Central memory CD8-positive, alpha-beta T cell (primary cell): ENCODE data around the gene DNM1.

Source experiments
- ATAC-seq: fragments of 150-1000 bp; cut with Tn5 transposase; replicated peaks from 2 replicates; pipeline ENCODE4 v1.10.0; 2022; ENCODE audit warnings: mild to moderate bottlenecking, moderate FRiP score, moderate number of reproducible peaks; ENCODE audit not compliant: poor library complexity, severe bottlenecking; ENCODE audit errors: extremely low read depth
- DNase-seq, 2 donors: peaks; one replicate each; pipeline ENCODE4 v3.0.0; 2021; ENCODE audit warnings: low spot score in 2 of 2
- H3K27ac Mint-ChIP-seq: one replicate; pipeline ENCODE4 v1.8.0; 2022; ENCODE audit warnings: low read depth, mild to moderate bottlenecking, moderate library complexity, mixed read lengths
- H3K27me3 Mint-ChIP-seq: one replicate; pipeline ENCODE4 v1.8.0; 2022; ENCODE audit warnings: mixed read lengths
- H3K36me3 Mint-ChIP-seq: one replicate; pipeline ENCODE4 v1.8.0; 2022; ENCODE audit warnings: mild to moderate bottlenecking, moderate library complexity, mixed read lengths; ENCODE audit not compliant: insufficient read depth
- H3K4me1 Mint-ChIP-seq: one replicate; pipeline ENCODE4 v1.8.0; 2022; ENCODE audit warnings: mixed read lengths
- H3K4me3 Mint-ChIP-seq: one replicate; pipeline ENCODE4 v1.8.0; 2022; ENCODE audit warnings: mild to moderate bottlenecking, moderate library complexity, mixed read lengths
- H3K9me3 Mint-ChIP-seq: one replicate; pipeline ENCODE4 v1.8.0; 2022; ENCODE audit warnings: mixed read lengths

Gene DNM1

DNA sequence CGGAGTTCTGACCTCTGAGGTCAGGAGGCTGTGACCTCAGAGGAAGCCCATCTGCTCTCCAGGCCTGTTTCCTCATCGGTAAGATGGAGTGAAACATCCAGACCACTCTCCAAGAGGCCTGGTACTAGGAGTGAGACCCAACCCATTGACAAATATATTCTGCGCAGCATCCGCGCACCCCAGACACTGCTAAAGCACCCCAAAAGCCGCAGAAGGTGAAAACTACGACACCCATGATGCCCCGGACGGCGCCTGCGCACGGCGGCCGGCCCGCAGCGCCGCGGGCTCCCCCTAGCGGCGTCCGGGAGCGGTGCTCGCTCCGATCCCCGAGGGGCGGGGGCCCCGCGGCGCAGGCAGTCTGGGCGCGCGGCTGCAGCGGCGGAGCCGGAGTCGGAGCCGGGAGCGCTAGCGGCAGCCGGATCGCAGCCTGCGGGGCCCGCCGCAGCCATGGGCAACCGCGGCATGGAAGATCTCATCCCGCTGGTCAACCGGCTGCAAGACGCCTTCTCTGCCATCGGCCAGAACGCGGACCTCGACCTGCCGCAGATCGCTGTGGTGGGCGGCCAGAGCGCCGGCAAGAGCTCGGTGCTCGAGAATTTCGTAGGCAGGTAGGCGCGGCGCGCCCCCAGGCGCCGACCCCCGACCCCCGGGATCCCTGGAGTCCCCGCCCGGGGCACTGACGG is at the start of gene DNM1:
Gene DNM1 (plus strand): TSS at position 356 of the 683 bp plus-strand sequence. CDS start 92 bp downstream, at position 448.
- Mint-ChIP-seq H3K4me3 (peak within 1 kb of the TSS; percentile 62), H3K9me3 (no peaks in the 10 kb centered on the region), H3K27ac (no peak within 1 kb of the TSS), H3K36me3 (no peaks in the 10 kb centered on the region), H3K4me1 (peaks cover 9% of the 10 kb centered on the region), H3K27me3 (peaks cover 28% of the 10 kb centered on the region)
- ATAC-seq (peak; percentile 85), DNase-seq (peak; percentile 60 to 62)

DNA sequence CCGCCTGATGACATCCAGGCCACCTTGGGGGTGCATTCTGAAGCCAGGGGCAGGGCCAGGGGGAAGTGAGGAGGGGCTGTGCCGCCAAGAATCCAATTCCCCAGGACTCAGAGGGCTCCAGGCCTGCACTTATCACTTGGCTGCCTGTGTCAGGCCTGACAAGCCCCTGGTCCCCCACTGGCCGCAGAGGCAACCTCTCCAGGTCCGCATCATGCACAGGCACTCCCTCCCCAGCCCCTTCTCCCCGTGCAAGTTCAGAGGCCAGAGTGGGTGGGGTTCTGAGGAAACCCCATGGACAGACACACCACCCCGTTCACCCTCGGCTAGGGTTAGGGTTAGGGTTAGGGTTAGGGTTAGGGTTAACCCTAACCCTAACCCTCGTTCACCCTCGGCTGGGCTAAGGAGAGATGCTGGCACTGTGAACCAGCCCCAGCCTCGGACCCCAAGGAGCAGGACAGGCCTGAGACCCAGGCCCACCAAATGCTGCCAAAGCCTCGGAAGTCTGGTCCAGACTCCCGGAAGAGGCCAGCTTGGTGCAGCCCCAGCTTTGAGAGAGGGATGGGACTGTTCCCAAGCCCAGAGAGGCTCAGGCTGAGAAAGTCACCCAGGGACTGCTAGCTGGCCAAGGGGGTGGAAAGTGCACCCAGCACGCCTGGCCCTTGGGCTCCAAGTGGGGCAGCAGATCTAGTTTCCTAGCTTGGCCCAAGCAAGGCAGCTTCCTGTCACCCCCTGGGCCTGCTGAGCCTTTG is 49.1 kb upstream of the DNM1 start:
- H3K27ac Mint-ChIP-seq, result no peak overlapping the region
- no peaks in the 10 kb centered on the region for H3K27me3 Mint-ChIP-seq
- ATAC-seq, result no peak
- peaks cover 1% of the 10 kb centered on the region for H3K36me3 Mint-ChIP-seq
- H3K4me1 Mint-ChIP-seq, result peaks cover under 1% of the 10 kb centered on the region
- H3K4me3 Mint-ChIP-seq, result no peak overlapping the region
- H3K9me3 Mint-ChIP-seq, result no peaks in the 10 kb centered on the region
- DNase-seq, result no peak

DNA sequence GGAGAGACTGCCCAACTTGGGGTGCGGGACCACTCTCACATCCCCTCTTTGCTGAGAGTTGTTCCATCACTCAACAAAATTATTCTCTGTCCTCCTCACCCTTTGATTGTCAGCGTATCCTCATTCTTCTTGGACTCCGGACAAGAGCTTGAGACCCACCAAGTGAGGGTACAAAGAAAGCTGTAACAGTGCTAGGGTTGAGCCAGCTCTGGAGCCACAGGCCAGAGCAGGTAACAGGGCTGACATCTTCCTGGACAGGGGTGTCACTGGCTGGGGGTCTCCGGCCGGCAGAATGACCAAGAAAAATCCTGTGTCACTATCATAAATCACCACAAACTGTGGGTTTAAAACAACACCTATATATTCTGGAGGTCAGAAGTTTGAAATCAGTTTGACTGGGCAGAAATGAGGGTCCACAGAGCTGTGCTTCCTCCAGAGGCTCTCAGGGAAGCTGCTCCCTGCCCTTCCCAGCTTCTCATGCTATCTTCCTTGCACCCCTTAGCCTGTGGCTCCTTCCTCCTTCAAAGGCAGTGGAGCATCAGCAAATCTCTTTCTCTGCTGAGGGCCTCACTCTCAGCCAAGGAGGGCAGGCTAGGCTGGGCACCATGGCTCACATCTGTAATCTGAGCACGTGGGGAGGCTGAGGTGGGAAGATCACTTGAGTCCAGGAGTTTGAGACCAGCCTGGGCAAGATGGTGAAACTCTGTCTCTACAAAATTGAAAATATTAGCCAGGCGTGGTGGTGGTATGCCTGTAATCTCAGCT is 47.3 kb upstream of the DNM1 start:
- ATAC-seq, result no peak
- DNase-seq, result no peak
- H3K9me3 Mint-ChIP-seq, result no peaks in the 10 kb centered on the region
- peaks cover 9% of the 10 kb centered on the region for H3K4me1 Mint-ChIP-seq
- no peak overlapping the region for H3K4me3 Mint-ChIP-seq
- no peak overlapping the region for H3K27ac Mint-ChIP-seq
- peaks cover 1% of the 10 kb centered on the region for H3K36me3 Mint-ChIP-seq
- no peaks in the 10 kb centered on the region for H3K27me3 Mint-ChIP-seq

DNA sequence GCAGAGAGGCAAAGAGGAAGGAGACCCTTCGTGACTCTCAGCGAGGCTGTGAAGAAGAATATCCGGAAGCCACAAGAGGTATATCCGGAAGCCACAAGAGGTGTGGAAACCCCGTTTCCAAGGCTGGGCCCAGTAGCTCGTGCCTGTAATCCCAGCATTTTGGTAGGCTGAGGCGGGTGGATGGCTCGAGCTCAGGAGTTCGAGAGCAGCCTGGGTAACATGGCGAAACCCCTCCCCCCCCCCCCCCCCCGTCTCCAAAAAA is 43.7 kb upstream of the DNM1 start:
- H3K9me3 Mint-ChIP-seq, result no peaks in the 10 kb centered on the region
- H3K4me3 Mint-ChIP-seq, result peak overlapping the region; percentile 79
- peaks cover 23% of the 10 kb centered on the region for H3K4me1 Mint-ChIP-seq
- peak overlapping the region; percentile 53 for H3K27ac Mint-ChIP-seq
- ATAC-seq, result peak; percentile 60
- no peaks in the 10 kb centered on the region for H3K27me3 Mint-ChIP-seq
- H3K36me3 Mint-ChIP-seq, result peaks cover 3% of the 10 kb centered on the region
- peak; percentile 27 to 31 for DNase-seq

DNA sequence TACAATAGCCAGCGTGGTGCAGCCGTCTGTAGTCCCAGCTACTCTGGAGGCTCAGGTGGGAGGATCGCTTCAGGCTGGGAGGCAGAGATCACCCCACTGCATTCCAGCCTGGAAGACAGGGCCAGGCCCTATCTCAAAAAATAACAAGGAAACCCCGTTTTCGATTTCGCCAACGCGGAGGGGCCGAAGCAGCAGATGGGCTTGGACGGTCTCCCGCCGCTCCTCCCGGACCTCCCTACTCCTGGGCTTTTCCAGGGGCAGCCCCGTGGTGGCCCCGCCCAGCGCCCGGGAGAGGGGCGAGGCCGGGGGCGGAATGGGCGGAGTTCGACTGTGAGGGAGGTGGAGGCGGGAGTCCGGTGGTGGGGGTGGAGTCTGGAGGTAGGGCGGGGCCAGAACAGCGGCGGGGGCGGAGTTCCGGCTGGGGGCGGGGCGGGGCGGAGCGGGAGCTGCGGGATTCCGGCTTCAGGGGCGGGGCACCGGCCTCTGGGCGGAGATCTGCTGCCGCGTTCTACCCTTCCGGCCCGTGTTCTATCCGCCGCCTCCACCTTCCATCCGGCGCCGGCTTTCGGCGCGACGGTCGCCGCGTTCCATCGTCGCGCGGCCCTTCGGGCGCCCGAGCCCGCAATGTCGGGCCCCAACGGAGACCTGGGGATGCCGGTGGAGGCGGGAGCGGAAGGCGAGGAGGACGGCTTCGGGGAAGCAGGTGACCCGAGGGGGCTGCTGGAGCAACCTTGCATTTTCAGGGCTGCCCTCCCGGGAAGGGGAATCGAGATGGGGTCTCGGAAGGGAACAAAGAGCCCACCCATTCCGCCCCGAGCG is 43.2 kb upstream of the DNM1 start, which contains the start of gene BBLN:
Gene BBLN (plus strand): TSS at position 482 of the 819 bp plus-strand sequence. CDS start 143 bp downstream, at position 625.
- DNase-seq (peak; percentile 74 to 84), ATAC-seq (peak; percentile 83)
- peaks cover 6% of the 10 kb centered on the region for H3K36me3 Mint-ChIP-seq
- no peaks in the 10 kb centered on the region for H3K9me3 Mint-ChIP-seq
- peaks cover 23% of the 10 kb centered on the region for H3K4me1 Mint-ChIP-seq
- H3K4me3 Mint-ChIP-seq, result peak within 1 kb of the TSS; percentile 79
- H3K27ac Mint-ChIP-seq, result peak within 1 kb of the TSS; percentile 53
- no peaks in the 10 kb centered on the region for H3K27me3 Mint-ChIP-seq

DNA sequence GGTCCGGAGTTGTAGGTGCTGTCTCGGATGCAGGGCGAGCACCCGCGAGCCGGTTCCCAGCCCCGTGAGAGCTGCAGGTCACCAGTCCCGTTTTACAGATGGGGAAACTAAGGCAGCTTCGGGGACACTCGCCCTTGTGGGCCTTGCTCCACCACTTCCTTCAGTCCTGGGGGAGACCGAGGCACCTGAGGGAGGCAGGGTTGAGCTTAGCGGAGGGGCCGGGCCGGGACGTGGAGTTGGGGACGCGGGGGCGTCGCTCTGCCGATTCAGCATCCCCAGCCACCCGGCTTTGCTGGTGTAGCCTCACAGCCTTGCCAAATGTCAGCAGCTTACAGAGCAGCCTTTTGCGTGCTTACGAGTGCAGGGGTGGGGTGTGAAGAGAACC is 42.6 kb upstream of the DNM1 start:
- Mint-ChIP-seq H3K4me1 (peaks cover 23% of the 10 kb centered on the region), H3K27ac (no peak overlapping the region), H3K9me3 (no peaks in the 10 kb centered on the region), H3K27me3 (no peaks in the 10 kb centered on the region), H3K36me3 (peaks cover 8% of the 10 kb centered on the region), H3K4me3 (peak overlapping the region; percentile 79)
- ATAC-seq, result peak; percentile 35
- DNase-seq, result no peak

DNA sequence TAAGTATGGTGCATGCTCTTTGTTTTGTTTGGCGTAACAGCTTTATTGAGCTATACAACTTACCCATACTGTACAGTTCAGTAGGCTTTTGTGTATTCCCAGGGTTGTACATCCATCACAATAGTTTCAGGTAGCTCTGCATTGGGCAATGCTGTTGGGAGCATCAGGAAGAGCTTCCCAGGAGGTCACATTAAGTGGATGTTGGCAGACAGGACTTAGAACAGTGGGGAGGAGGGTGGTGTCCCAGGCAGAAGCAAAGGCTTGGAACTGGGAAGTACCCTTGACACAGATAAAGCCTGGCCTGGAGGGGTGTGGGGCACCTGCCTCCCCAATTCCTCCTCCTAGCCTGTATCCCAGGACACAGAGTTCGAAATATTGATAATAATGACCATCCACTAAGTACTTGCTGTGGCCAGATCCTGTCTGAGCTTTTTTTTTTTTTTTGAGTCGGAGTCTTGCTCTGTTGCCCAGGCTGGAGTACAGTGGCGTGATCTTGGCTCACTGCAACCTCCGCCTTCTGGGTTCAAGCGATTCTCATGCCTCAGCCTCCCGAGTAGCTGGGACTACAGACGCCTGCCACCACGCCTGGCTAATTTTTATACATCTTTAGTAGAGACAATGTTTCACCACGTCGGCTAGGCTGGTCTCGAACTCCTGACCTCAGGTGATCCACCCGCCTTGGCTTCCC is 41.8 kb upstream of the DNM1 start:
- no peak for ATAC-seq
- Mint-ChIP-seq H3K9me3 (no peaks in the 10 kb centered on the region), H3K27me3 (no peaks in the 10 kb centered on the region), H3K36me3 (peaks cover 11% of the 10 kb centered on the region), H3K4me1 (peaks cover 23% of the 10 kb centered on the region), H3K27ac (no peak overlapping the region), H3K4me3 (peak overlapping the region; percentile 79)
- no peak for DNase-seq

DNA sequence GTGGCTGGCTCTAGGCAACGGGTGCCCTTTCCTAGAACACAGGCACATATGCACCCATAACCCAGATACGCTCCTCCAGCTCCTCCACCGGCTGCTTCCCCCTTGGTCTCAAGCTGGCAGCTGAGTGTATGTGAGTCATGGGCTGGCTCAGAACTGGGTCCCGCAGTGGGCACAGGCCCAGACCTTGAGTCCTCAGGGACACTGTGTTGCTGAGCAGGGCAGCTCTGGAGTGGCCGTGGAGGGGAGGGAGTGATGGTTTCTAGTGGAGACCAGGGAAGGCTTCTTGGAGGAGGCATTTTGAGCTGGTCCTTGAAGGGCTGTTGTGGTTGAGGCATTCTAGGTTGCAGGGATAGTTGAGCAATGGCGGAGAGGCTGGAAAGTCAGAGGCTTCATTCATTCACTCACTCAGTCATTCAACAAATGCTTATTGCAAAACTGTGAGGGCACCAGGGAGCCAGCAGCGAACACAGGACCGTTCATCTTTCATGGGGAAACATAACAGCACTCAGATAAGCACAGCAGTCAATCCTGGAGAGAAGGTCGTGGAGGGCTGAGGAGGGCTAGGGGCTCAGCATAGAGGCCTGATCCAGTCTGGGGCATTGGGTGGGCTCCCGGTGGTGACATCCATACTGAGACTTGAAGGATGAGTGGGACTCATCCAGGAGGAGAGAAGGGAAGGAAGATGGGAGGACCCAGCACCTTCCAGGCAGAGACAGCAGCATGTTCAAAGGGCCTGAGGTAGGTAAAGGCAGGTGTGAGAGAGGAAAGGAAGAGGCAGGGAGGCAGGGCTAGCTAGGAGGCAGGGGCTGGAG is 40.8 kb upstream of the DNM1 start:
- DNase-seq, result no peak
- Mint-ChIP-seq H3K4me1 (peaks cover 23% of the 10 kb centered on the region), H3K27ac (peak overlapping the region; percentile 29)

DNA sequence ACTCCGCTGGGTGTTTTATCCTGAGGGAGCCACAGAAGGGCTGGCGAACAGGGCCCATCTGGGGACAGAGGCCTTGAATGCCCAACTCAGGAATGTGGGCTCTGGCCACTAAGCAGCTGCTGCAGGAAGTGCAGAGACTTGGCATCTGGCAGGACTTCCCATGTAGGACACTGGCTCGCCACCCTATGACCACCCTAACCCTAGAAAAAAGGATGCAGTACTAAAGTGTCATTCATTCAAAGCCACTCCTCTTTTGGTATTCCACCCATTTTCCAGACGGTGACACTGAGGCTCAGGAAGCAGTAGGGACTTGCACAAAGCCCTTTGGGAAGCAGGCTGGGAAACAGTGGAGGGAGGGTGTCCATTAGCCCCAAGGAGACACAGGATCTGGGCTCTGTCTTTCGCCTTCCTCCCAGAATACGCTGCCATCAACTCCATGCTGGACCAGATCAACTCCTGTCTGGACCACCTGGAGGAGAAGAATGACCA is 40.1 kb upstream of the DNM1 start:
- DNase-seq (no peak), ATAC-seq (no peak)
- no peak overlapping the region for H3K4me3 Mint-ChIP-seq
- H3K27ac Mint-ChIP-seq, result no peak overlapping the region
- H3K36me3 Mint-ChIP-seq, result peaks cover 16% of the 10 kb centered on the region
- H3K27me3 Mint-ChIP-seq, result no peaks in the 10 kb centered on the region
- H3K9me3 Mint-ChIP-seq, result no peaks in the 10 kb centered on the region
- peaks cover 23% of the 10 kb centered on the region for H3K4me1 Mint-ChIP-seq

More for the DNA sequence above, 40.8 kb upstream of the DNM1 start:
- no peak for ATAC-seq
- Mint-ChIP-seq H3K9me3 (no peaks in the 10 kb centered on the region), H3K4me3 (peak overlapping the region; percentile 40), H3K27me3 (no peaks in the 10 kb centered on the region), H3K36me3 (peaks cover 15% of the 10 kb centered on the region)

DNA sequence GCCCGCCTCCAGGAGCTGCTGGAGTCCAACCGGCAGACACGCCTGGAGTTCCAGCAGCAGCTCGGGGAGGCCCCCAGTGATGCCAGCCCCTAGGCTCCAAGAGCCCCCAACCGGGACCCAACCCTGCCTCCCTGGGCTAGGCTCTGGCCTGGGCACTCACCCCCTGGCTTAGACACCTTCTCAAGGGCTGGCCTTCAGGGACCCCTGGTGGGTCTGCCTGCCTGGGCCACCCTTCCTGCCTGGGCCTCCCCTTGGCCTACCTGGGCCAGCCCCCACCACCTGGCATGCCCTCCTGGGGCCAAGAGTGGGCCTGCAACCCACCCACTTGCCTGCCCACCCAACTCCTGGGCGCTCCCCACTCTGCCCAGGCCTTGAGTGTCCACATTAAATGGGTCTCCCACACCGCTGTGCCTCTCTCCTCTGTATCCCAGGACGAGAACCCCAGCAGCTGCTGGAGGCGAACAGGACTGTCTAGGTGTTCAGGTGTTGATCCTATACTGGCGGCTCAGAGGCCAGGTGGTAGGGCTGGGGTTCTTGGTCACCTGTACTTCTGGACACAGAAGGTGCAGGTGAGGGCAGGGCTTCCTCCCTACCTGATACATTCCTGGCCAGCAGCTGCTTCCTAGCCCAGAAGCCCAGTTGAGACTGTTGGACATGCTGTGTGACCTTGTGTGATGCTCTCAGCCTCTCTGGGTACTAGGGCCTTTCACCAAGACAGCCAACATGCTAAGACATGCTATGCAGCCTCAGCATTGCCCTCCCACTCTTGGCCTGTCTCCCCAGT is 39.5 kb upstream of the DNM1 start:
- Mint-ChIP-seq H3K27me3 (no peaks in the 10 kb centered on the region), H3K36me3 (peaks cover 18% of the 10 kb centered on the region), H3K4me3 (no peak overlapping the region), H3K4me1 (peaks cover 27% of the 10 kb centered on the region), H3K27ac (no peak overlapping the region), H3K9me3 (no peaks in the 10 kb centered on the region)
- ATAC-seq (no peak), DNase-seq (no peak)
